Left forelimb (tissue), 1 donor: Measurements from ENCODE around the gene H2AZ2.
A peak's percentile ranks its signal among the peaks of the same experiment; 100 is the strongest.
"Not testable (repeated sequence)": the region's sequence is repeated elsewhere in the genome, so short reads cannot be mapped to it uniquely, and the experiment has no call there.

Experiments used
- DNase-seq: peaks from one replicate; pipeline ENCODE4 v3.0.0-alpha.2; 2018; ENCODE audit warnings: low spot score

The H2AZ2 gene

GRCh38 chr7:44814919-44815318, 33.0 kb downstream of the H2AZ2 start:
- no peak for DNase-seq

DNA sequence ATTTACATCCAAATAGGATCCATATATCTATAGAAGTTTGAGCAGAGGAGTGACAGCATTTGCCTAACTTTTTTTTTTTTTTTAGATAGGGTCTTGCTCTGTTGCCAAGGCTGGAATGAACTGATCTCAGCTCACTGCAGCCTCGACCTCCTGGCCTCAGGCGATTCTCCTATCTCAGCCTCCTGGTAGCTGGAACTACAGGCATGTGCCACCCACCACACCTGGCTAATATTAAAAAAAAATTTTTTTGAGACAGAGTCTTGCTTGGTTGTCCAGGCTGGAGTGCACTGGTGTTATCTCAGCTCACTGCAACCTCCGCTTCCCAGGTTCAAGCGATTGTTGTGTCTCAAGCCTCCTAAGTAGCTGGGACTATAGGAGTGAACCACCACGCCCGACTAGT, 36.3 kb downstream of the H2AZ2 start:
- DNase-seq: no peak

DNA sequence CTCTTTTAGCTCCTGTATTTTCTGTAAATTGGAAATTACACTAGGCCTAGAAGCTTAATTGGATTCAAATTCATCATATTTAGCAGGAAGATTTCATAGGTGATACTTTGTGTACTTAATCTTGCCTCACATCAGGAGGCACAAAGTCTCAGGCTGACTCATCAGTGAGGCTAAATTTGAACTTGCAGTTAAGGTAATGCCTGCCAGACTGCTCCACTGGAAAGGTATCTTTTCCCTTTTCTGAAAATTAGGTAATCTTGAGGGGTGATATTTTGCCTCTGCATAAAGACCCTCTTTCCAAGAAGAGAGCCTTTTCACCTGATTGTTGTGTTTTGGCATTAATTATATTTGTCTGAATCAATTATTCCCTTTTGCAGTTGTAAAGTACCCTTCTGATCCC, 36.8 kb downstream of the H2AZ2 start:
- DNase-seq: no peak

- no peak for DNase-seq
These were observed 38.9 kb downstream of the H2AZ2 start for GRCh38 chr7:44808914-44809393.

- no peak for DNase-seq
These were observed 41.9 kb downstream of the H2AZ2 start for GRCh38 chr7:44805950-44806349.

DNA sequence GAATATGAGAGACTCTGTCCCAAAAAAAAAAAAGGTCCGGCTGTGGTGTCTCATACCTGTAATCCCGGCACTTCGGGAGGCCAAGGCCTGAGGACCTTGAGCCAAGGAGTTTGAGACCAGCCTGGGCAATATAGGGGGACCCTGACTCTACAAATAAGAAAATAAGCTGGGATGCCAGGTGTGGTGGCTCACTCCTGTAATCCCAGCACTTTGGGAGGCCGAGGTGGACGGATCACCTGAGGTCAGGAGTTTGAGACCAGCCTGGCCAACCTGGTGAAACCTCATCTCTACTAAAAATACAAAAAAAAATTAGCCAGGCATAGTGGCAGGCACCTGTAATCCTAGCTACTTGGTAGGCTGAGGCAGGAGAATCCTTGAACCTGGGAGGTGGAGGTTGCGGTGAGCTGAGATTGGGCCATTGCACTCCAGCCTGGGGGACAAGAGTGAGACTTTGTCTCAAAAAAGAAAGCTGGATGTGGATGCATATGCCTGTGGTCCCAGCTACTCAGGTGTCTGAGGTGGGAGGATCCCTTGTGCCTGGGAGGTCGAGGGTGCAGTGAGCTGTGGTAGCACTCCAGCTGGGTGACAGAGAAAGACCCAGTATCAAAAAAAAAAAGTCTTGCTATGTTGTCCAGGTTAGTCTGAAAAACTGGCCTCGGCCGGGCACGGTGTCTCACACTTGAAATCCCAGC, 43.9 kb downstream of the H2AZ2 start:
- not testable (repeated sequence) for DNase-seq

DNA sequence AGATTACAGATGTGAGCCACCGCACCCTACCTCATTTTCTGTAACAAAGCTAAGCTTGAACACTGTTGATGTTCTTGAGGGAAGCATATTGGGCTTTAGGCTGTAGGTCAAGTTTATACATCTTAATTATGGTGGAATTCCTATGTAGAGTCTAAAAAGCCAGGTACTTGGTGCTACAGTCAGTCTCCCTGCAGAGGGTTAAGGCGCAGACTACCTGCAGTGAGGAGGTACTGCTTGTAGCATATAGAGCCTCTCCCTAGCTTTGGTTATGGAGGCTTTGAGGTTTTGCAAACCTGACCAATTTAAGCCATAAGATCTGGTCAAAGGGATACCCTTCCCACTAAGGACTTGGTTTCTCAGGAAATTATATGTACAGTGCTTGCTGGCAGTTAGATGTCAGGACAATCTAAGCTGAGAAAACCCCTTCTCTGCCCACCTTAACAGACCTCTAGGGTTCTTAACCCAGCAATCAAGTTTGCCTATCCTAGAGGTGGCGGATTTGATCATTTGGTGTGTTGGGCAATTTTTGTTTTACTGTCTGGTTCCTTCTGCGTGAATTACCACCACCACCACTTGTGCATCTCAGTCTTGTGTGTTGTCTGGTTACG, 45.4 kb downstream of the H2AZ2 start:
- DNase-seq: no peak

DNA sequence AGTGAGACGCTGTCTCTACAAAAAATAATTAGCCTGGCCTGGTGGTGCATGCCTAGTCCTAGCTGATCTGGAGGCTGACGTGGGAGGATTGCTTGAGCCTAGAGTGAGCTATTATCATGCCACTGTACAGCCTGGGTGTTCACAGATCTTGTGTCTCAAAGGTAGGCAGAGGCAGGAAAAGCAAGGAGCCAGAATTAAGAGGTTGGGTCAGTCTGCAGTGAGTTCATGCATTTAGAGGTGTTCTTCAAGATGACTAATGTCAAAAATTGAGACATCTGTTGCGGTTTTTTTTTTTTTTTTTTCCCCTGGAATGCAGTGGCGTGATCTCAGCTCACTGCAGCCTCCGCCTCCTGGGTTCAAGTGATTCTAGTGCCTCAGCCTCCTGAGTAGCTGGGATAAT, 46.0 kb downstream of the H2AZ2 start:
- DNase-seq: no peak

DNA sequence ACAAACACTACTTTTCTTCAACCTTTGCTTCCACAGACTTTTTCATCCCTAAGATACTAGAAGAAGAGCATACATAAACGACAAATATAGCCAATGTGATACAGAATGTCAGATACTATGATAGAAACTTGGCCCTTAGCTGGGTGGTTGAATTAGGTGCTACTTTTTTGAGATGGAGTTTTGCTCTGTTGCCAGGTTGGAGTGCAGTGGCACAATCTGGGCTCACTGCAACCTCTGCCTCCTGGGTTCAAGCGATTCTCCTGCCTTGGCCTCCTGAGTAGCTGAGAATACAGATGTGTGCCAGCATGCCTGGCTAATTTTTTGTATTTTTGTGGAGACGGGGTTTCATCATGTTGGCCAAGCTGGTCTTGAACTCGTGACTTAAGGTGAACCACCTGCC, 47.9 kb downstream of the H2AZ2 start:
- no peak for DNase-seq

DNA sequence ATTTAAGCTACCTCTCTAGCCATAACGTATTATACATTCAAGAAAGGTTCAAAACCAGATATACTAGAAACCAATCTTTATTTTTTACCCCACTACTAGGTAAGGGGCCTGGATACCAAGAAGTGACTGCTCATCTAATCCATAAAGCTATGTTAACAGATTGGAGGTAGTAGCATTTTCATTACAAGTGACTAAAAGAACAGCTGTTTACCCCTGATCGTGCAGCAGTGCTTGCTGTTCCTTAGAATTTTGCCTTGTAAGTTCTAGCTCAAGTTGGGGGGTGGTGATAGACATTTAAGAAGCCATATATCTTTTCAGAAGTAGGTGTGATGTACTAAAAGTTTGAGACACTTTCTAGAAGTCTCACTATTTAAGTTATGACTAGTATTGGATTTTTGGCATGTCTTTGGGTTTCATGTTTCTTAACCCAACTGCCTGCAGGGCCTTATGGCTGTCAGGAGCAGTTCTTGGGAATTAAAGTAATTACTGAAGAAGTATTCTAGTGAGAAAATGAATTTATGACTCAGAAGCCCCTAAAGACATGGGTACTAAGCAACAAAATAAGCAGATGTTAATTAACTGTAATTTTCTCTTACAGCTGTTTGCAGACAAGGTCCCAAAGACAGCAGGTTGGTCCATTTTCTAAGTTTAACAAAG, 49.1 kb downstream of the H2AZ2 start:
- no peak for DNase-seq

- DNase-seq: no peak
These were observed 50.3 kb downstream of the H2AZ2 start for GRCh38 chr7:44797329-44798258.

DNA sequence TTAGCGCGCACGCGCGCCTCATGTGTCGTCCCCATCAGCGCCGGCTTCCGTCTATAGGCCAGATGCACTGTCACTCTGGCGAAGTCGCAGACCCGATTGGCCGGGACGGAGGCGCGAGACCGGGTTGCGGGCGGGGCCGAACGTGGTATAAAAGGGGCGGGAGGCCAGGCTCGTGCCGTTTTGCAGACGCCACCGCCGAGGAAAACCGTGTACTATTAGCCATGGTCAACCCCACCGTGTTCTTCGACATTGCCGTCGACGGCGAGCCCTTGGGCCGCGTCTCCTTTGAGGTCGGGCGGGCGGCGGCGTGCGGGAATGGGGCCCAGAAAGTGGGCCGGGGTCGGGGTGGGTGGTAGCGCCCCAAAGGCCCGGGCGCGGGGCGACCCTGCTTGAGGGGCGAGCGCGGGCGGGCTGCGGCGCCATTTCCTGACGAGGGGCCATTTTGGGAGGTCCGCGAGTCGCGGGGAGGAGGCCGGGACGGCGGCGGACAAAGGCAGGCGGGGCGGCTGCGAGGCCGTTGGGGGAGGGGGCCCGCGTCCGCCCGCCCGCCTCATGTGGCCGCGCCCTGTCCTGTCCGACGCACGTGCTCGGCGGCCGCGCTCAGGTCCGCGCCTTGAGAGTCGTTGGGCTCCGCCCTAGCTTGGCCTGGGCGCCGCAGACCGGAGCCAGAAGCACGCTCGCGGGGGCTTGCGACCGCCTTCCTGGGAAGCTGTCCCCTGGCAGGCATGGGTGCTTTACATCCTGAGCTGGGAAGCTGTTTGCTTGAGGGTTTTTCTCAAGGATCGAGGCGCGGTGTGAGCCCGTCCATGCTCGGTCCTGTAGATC, 51.2 kb downstream of the H2AZ2 start, which contains the start of gene PPIA:
Gene PPIA, plus strand, starts transcription at position 178 of the 825 bp plus-strand sequence. Its CDS starts 44 bp downstream, at position 222.
- DNase-seq: peak; percentile 98

DNA sequence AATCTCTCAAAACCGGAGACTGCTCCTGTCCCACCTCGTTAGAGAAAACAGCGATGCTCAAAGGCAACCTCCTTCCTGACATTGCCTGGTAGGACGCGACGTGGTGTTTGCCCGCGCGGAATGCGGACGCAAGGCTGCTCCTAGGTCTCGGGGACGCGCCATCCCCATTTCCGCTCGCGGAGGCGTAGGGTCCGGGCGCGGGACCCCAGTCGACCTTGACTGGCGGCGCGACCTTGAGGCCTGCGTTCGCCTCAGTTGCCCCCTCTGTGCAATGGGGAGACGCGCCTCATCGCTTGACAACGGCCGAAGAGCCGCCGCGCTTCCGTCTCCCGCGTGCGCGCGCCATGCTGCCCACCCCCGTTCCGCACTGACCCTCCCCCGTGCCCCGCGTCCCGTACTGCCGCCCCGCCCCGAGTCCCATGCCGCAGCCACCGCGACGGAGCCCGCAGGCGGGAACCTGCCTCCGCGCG, 51.8 kb downstream of the H2AZ2 start:
- no peak for DNase-seq

DNA sequence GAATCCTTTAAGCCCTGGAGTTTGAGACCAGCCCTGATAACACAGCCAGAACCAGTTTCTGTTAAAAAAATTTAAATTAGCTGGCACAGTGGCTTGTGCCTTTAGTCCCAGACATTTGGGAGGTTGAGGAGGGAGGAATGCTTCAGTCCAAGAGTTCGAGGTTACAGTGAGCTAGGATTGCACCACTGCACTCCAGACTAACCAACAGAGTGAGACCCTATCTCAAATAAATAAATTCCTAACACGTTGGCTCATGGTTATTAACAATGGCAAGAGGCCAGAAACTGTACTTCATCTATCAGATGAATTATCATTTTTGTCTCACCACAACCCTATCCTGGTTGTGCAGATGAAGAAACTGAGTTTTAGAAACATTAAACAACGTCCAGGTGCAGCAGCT, 53.6 kb downstream of the H2AZ2 start:
- no peak for DNase-seq

DNA sequence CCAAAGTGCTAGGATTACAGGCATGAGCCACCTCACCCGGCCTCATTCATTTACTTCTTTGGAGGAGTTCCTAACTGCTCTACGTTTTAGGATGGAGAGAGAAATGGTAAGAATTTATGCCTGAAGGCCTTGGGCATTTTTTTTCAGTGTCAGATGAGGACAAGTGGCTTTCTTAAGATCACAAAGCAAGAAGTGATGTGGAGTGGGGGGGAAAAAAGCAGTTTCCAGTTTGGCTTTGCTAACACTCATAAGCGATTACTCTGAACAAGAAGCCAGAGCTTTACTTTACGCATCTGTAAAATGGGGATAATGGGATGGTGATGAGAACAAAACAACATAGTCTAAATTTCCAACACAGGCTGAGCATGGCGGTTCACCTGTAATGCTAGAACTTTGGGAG, 54.0 kb downstream of the H2AZ2 start:
- DNase-seq: no peak

DNA sequence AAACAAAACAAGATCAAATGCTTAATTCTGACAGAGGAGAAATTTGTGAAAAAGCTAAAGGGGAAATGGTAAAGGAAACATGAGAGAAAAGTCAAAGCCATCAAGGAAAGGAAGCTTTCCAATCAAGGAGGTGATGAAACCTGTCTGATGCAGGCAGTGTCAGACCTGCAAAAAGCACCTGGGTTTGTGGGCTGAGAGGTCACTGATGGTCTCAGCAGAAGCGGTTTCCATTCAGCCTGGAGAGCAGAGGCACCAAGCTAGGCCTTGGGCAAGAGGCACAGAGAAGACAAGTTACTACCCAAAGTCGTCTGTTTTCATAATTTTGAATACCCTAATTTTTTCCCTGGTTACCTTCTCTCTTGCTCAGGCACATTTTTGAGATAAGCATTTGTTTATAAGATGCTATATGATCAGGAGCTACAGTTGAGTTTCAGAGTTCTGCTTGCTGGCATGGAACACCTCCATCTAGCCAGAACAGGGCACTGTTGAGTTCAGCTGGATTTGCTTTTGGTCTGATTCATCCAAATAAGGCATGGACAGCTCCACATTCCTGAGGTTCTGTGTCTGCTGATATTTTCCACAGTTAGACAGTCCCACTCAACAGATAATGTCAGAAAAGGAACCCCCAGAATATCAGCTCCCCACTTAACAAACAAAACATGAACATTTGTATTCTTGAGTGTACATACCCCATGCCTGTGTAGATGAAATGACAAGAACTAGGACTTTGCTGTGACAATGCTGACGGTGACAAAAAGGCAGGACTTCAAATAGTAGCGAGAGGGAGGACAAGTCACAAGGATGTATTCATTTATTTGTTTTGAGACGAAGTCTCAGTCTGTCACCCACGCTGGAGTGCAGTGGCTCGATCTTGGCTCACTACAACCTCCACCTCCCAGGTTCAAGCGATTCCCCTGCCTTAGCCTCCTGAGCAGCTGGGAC, 56.3 kb downstream of the H2AZ2 start:
- DNase-seq: no peak

- DNase-seq: no peak
These were observed 57.9 kb downstream of the H2AZ2 start for GRCh38 chr7:44789990-44790389.

GRCh38 chr7:44787762-44788161, 60.1 kb downstream of the H2AZ2 start:
- no peak for DNase-seq

DNA sequence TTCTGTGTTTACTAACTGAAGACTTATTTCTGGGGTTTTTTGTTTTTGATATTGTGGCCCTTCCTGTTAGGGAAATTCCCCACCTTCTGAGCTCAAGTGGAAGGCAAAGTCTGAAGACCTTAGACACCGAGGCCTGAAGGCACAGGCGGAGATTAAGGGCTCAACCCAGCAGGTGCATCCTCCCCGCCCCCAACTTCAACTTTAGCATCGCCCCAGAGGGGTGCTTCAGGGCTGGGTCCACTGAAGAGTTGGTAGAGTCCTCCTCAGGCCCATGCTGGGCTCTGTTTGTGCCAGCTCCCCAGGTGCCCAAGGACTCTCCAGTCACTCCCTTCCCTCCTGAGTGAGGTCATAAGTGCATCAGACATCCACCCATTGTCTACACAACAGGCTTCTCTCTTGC, 60.8 kb downstream of the H2AZ2 start:
- DNase-seq: no peak

- not testable (repeated sequence) for DNase-seq
These were observed 62.7 kb downstream of the H2AZ2 start for GRCh38 chr7:44785218-44785617.
